HepG2 (cell line): ENCODE data around the gene HTR4. TPM values are rescaled to one million over a fixed set of nuclear protein-coding genes. Genes with fewer than 3 reads are reported as not detected.
A peak's percentile ranks its signal among the peaks of the same experiment; 100 is the strongest.

ENCODE experiments used
- ARNT ChIP-seq: fragments of 450-650 bp; IDR thresholded peaks from 2 replicates; pipeline ENCODE4 v1.6.1; 2017
- ATF1 ChIP-seq: IDR thresholded peaks from 2 replicates; pipeline ENCODE4 v1.6.1; 2016; ENCODE audit warnings: mild to moderate bottlenecking, control low read depth
- FOXA3 ChIP-seq: IDR thresholded peaks from 2 replicates; pipeline ENCODE4 v1.6.1; 2016; ENCODE audit warnings: missing genetic modification reagents, missing compliant biosample characterization
- GABPA ChIP-seq, 2 experiments: IDR thresholded peaks; 2 replicates each; pipeline ENCODE4 v1.6.1; 2011 to 2016; ENCODE audit warnings: low read depth in 2 of 2, low read length in 1 of 2, missing biosample characterization in 1 of 2, missing genetic modification characterization in 1 of 2
- GATAD2A ChIP-seq: IDR thresholded peaks from 2 replicates; pipeline ENCODE4 v1.6.1; 2016
- GMEB1 ChIP-seq: sonication (generic); formaldehyde crosslinking; IDR thresholded peaks from 2 replicates; pipeline ENCODE4 v1.5.1; 2020; ENCODE audit warnings: missing genetic modification reagents, mild to moderate bottlenecking, borderline replicate concordance
- KDM5A ChIP-seq: fragments of 200-600 bp; sonication (generic); IDR thresholded peaks from 2 replicates; pipeline ENCODE4 v1.7.0; 2018; ENCODE audit warnings: antibody characterized with exemption, mild to moderate bottlenecking, low read length, borderline replicate concordance
- NFE2L2 ChIP-seq: fragments of 150-350 bp; IDR thresholded peaks from 2 replicates; pipeline ENCODE4 v1.6.1; 2014; ENCODE audit warnings: low read length
- NPAS2 ChIP-seq: sonication (generic); formaldehyde crosslinking; IDR thresholded peaks from 2 replicates; pipeline ENCODE4 v1.8.0; 2022; ENCODE audit warnings: mild to moderate bottlenecking, missing genetic modification reagents, borderline replicate concordance
- RNF2 ChIP-seq: fragments of 450-650 bp; conservative IDR thresholded peaks from 2 replicates; pipeline ENCODE4 v1.6.1; 2016; ENCODE audit warnings: low read depth
- RXRB ChIP-seq: IDR thresholded peaks from 2 replicates; pipeline ENCODE4 v1.6.1; 2016; ENCODE audit warnings: borderline replicate concordance, missing genetic modification reagents, missing compliant biosample characterization
- SIX1 ChIP-seq: sonication (generic); formaldehyde crosslinking; IDR thresholded peaks from 2 replicates; pipeline ENCODE4 v1.4.0; 2020; ENCODE audit warnings: missing genetic modification reagents, borderline replicate concordance
- TP53 ChIP-seq: sonication (generic); formaldehyde crosslinking; conservative IDR thresholded peaks from 2 replicates; pipeline ENCODE4 v1.4.0; 2020; ENCODE audit warnings: missing genetic modification reagents
- U2AF2 ChIP-seq: fragments of 200-400 bp; formaldehyde crosslinking; IDR thresholded peaks from 2 replicates; pipeline ENCODE4 v1.6.1; 2017; ENCODE audit warnings: low read depth, mild to moderate bottlenecking, low read length
- ZBTB25 ChIP-seq: IDR thresholded peaks from 2 replicates; pipeline ENCODE4 v1.6.1; 2018; ENCODE audit warnings: missing genetic modification reagents
- ZBTB39 ChIP-seq: sonication (generic); formaldehyde crosslinking; IDR thresholded peaks from 2 replicates; pipeline ENCODE4 v1.5.0; 2020; ENCODE audit warnings: missing genetic modification reagents
- ZKSCAN1 ChIP-seq: fragments of 150-350 bp; IDR thresholded peaks from 2 replicates; pipeline ENCODE4 v1.6.1; 2014; ENCODE audit warnings: low read length
- ZNF619 ChIP-seq: sonication (generic); formaldehyde crosslinking; IDR thresholded peaks from 2 replicates; pipeline ENCODE4 v1.4.0; 2020; ENCODE audit warnings: mild to moderate bottlenecking, missing genetic modification reagents
- ZNF788 ChIP-seq: sonication (generic); formaldehyde crosslinking; IDR thresholded peaks from 2 replicates; pipeline ENCODE4 v1.5.0; 2020; ENCODE audit warnings: mild to moderate bottlenecking, missing genetic modification reagents, borderline replicate concordance
- ZNF879 ChIP-seq: sonication (generic); formaldehyde crosslinking; IDR thresholded peaks from 2 replicates; pipeline ENCODE4 v1.8.1; 2023; ENCODE audit warnings: missing genetic modification reagents
- polyA plus RNA-seq, 8 experiments: library from polyadenylated mRNA; depleted of rRNA in 3 of 8; stranded (reverse) in 7 of 8; unstranded in 1 of 8; fragments of >200 nt; fragmentation: Illumina TruSeq in 4 of 8; extraction: Trizol in 4 of 8; gene quantifications; 2 replicates each; pipeline versions ENCODE4 v1.2.1 to v1.2.3, GENCODE V29; 2011 to 2016; ENCODE audit warnings: low read depth in 4 of 8, missing spikeins in 1 of 8, mixed read lengths in 1 of 8; ENCODE audit not compliant: insufficient read depth in 1 of 8
- total RNA-seq, 5 experiments: library from RNA; depleted of rRNA; stranded (reverse); fragments of >200 nt; fragmentation: Illumina TruSeq; extraction: Trizol; gene quantifications; 2 replicates each; pipeline ENCODE4 v1.2.3, GENCODE V29; 2016; ENCODE audit warnings: low read depth in 1 of 5

HTR4 gene
- total and polyA plus RNA-seq, 2 of the 13 experiments (the other 11 are each of a cell fraction or from before 2014, with no cell fraction given): not detected

GRCh38 chr5:148488757-148489156, 165.6 kb downstream of the HTR4 start (continued):
- TF ChIP-seq FOXA3 (CRISPR knock-in tag) (peak; percentile 57; the same call in 1 of the 2 replicates), ZNF619 (CRISPR knock-in tag) (no peak), TP53 (CRISPR knock-in tag) (no peak), GATAD2A (CRISPR knock-in tag) (peak; percentile 57), NFE2L2 (no peak), ZNF788 (CRISPR knock-in tag) (no peak), ATF1 (CRISPR knock-in tag) (no peak), ZBTB25 (CRISPR knock-in tag) (no peak), ZBTB39 (CRISPR knock-in tag) (no peak), ZKSCAN1 (no peak), U2AF2 (no peak), ARNT (no peak), SIX1 (CRISPR knock-in tag) (no peak), GMEB1 (CRISPR knock-in tag) (no peak), RXRB (CRISPR knock-in tag) (0 out of 2 replicates have a peak, but pooled peaks have one; percentile 52), RNF2 (no peak), NPAS2 (CRISPR knock-in tag) (no peak), KDM5A (no peak), GABPA (IDR thresholded peaks at IDR 0.05; ENCODE audit: low read depth, low read length) (no peak), GABPA (CRISPR knock-in tag; IDR thresholded peaks at IDR 0.05; ENCODE audit: low read depth) (no peak), ZNF879 (CRISPR knock-in tag) (no peak)
